Keratinocyte (primary cell): Measurements from ENCODE around the gene GMPR2. TPM values are rescaled to one million over a fixed set of nuclear protein-coding genes. Genes with fewer than 3 reads are reported as not detected.

Experiments used
- DNase-seq: peaks from one replicate; pipeline ENCODE4 v3.0.0-alpha.2; 2011; ENCODE audit warnings: low read depth, missing footprints, low spot score
- FAIRE-seq: peaks from 2 replicates; lab custom pipeline; 2011; peaks lifted over from hg19 to GRCh38; lab: Jason Lieb, UNC
- H2AFZ ChIP-seq: 2 replicates; pipeline ENCODE4 v1.6.0; 2012; ENCODE audit warnings: low read length, control low read depth, inconsistent platforms; ENCODE audit not compliant: control insufficient read depth
- H3K27ac ChIP-seq: 2 replicates; pipeline ENCODE4 v1.5.1; 2011; ENCODE audit warnings: low read length; ENCODE audit not compliant: control insufficient read depth, insufficient read depth
- H3K27me3 ChIP-seq: 3 replicates; pipeline ENCODE4 v1.6.0; 2011; ENCODE audit warnings: low read length; ENCODE audit not compliant: control insufficient read depth, insufficient read depth; ENCODE audit errors: extremely low read depth
- H3K36me3 ChIP-seq, 2 experiments: 2 replicates in 1 of 2; 3 replicates in 1 of 2; pipeline ENCODE4 v1.5.1; 2011; ENCODE audit warnings: low read length in 2 of 2, mild to moderate bottlenecking in 1 of 2; ENCODE audit not compliant: control insufficient read depth in 2 of 2, insufficient read depth in 2 of 2; ENCODE audit errors: extremely low read depth in 1 of 2
- H3K4me1 ChIP-seq: 3 replicates; pipeline ENCODE4 v1.5.1; 2011; ENCODE audit warnings: low read length; ENCODE audit not compliant: control insufficient read depth, insufficient read depth; ENCODE audit errors: extremely low read depth
- H3K4me2 ChIP-seq: 3 replicates; pipeline ENCODE4 v1.6.0; 2011; ENCODE audit warnings: low read depth, low read length; ENCODE audit not compliant: control insufficient read depth, insufficient read depth; ENCODE audit errors: extremely low read depth
- H3K4me3 ChIP-seq, 3 experiments: fragments of 200-600 bp in 1 of 3; sonication (generic) in 1 of 3; 2 replicates in 2 of 3; 3 replicates in 1 of 3; pipeline ENCODE4 v1.5.1; 2011 to 2016; ENCODE audit warnings: low read length in 3 of 3, mild to moderate bottlenecking in 3 of 3, control low read depth in 2 of 3, inconsistent platforms in 1 of 3, low read depth in 1 of 3, mixed read lengths in 1 of 3, mixed run types in 1 of 3, moderate library complexity in 1 of 3; ENCODE audit not compliant: control insufficient read depth in 2 of 3, insufficient read depth in 2 of 3; ENCODE audit errors: extremely low read depth in 1 of 3
- H3K79me2 ChIP-seq: 2 replicates; pipeline ENCODE4 v1.6.0; 2012; ENCODE audit warnings: low read length; ENCODE audit not compliant: control insufficient read depth, insufficient read depth
- H3K9ac ChIP-seq: 3 replicates; pipeline ENCODE4 v1.6.0; 2011; ENCODE audit warnings: low read length; ENCODE audit not compliant: control insufficient read depth, insufficient read depth; ENCODE audit errors: extremely low read depth
- H3K9me1 ChIP-seq: 3 replicates; pipeline ENCODE4 v1.6.0; 2011; ENCODE audit warnings: low read length; ENCODE audit not compliant: control insufficient read depth, insufficient read depth; ENCODE audit errors: extremely low read depth
- H3K9me3 ChIP-seq: 2 replicates; pipeline ENCODE4 v1.5.1; 2012; ENCODE audit warnings: low read depth, low read length; ENCODE audit not compliant: control insufficient read depth
- H4K20me1 ChIP-seq: 3 replicates; pipeline ENCODE4 v1.6.0; 2011; ENCODE audit warnings: low read length; ENCODE audit not compliant: control insufficient read depth, insufficient read depth; ENCODE audit errors: extremely low read depth
- EZH2 ChIP-seq: IDR thresholded peaks from one replicate; pipeline ENCODE4 v1.6.1; 2012; ENCODE audit warnings: inconsistent platforms, mild to moderate bottlenecking, low read length, moderate library complexity
- dilution Hi-C: fragments of 300-500 bp; cut with MboI; formaldehyde crosslinking; loops from one replicate; pipeline ENCODE4 v1.7.0; 2020; ENCODE audit warnings: low sequenced_read_pairs; ENCODE audit not compliant: extremely low pct_ligation_motif_present
- polyA plus RNA-seq, 5 experiments: library from polyadenylated mRNA; depleted of rRNA in 3 of 5; stranded (reverse) in 3 of 5; stranded (forward) in 1 of 5; unstranded in 1 of 5; fragments of >200 nt; gene quantifications; 1 replicate in 1 of 5; 2 replicates in 3 of 5; 3 replicates in 1 of 5; pipeline versions ENCODE4 v1.2.1 to v1.2.3, GENCODE V29; 2011 to 2012; ENCODE audit warnings: missing spikeins in 2 of 5, low read depth in 1 of 5, low replicate concordance in 1 of 5
- TF ChIP-seq, protein P1 (sequence below), 3 experiments: IDR thresholded peaks in 1 of 3; conservative IDR thresholded peaks in 1 of 3; optimal IDR thresholded peaks in 1 of 3; 2 replicates in 2 of 3; 3 replicates in 1 of 3; pipeline versions ENCODE3 to v1.5.1; 2011; ENCODE audit warnings: low read length in 3 of 3, mild to moderate bottlenecking in 3 of 3, moderate library complexity in 2 of 3, control low read depth in 1 of 3, inconsistent platforms in 1 of 3; ENCODE audit not compliant: insufficient read depth in 2 of 3; ENCODE audit errors: extremely low read depth in 1 of 3

Gene GMPR2
- polyA plus RNA-seq, 1 donor (not counting 4 experiments of a cell fraction or from before 2014, with no cell fraction given), result 84.6 TPM

DNA sequence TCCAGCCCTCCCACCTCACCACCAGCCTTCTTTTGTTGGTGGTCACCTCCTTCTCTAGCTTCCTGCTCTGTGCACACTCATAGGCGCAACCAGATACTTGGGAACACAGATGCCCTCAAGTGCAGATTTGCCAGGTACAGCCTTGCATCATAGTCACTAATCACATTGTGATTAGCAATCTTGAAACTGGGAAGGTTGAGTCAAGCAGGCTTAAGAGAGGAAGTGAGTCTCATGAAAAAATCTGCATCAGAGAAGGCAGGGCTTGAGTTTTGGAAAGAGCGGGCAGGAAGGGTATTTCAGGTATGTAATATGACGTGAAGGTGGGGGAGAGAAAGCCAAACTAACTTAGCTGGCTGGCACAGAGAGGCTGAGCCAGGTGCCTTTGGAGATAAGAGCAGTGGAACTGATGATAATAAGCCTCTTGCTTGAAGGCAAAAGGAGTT is 41.4 kb downstream of the GMPR2 start:
- DNase-seq (peak; percentile 95), FAIRE-seq (peak; percentile 90)
- dilution Hi-C loops, result no loop called here
- no peaks in the 10 kb centered on the region for H3K9me3 ChIP-seq
- no peak for TF ChIP-seq EZH2
- TF ChIP-seq, protein P1, sequence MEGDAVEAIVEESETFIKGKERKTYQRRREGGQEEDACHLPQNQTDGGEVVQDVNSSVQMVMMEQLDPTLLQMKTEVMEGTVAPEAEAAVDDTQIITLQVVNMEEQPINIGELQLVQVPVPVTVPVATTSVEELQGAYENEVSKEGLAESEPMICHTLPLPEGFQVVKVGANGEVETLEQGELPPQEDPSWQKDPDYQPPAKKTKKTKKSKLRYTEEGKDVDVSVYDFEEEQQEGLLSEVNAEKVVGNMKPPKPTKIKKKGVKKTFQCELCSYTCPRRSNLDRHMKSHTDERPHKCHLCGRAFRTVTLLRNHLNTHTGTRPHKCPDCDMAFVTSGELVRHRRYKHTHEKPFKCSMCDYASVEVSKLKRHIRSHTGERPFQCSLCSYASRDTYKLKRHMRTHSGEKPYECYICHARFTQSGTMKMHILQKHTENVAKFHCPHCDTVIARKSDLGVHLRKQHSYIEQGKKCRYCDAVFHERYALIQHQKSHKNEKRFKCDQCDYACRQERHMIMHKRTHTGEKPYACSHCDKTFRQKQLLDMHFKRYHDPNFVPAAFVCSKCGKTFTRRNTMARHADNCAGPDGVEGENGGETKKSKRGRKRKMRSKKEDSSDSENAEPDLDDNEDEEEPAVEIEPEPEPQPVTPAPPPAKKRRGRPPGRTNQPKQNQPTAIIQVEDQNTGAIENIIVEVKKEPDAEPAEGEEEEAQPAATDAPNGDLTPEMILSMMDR (optimal IDR thresholded peaks at IDR 0.05 in 1 of 3, IDR thresholded peaks at IDR 0.05 in 1 of 3, conservative IDR thresholded peaks at IDR 0.05 in 1 of 3; ENCODE audit: extremely low read depth in 1 of 3, insufficient read depth in 2 of 3, low read length in 3 of 3), result no peak
- peaks cover 2 to 6% of the 10 kb centered on the region in 2 experiments for H3K36me3 ChIP-seq
- peak overlapping the region; percentile 97 for H3K27ac ChIP-seq
- no peaks in the 10 kb centered on the region for H4K20me1 ChIP-seq
- no peaks in the 10 kb centered on the region for H3K27me3 ChIP-seq
- peak overlapping the region; percentile 51 for H2AFZ ChIP-seq
- H3K4me1 ChIP-seq, result peaks cover 48% of the 10 kb centered on the region
- no peaks in the 10 kb centered on the region for H3K9me1 ChIP-seq
- H3K79me2 ChIP-seq, result peaks cover 3% of the 10 kb centered on the region
- peak overlapping the region in 2 of 3 experiments; percentile 34 to 47 for H3K4me3 ChIP-seq
- peak overlapping the region; percentile 78 for H3K4me2 ChIP-seq
- peak overlapping the region; percentile 66 for H3K9ac ChIP-seq

DNA sequence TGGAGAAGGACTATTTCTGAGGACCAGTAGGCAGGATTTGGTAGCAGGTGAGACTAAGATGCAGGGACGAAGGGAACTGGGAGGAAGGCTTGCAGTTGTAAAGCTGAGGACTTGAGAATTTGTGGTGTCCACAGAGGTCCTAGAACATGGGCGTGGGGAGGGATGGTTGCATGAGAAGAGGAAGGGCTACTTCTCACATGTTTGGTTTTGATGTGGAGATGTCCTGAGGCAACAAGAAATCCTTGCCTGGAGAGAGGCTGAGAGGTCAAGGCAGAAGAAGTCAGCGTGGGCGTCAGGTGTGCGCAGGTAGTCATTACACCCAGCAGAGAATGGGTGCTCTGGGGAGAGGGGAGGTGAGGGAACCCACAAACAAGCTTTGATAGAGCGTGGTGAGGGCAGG is 44.3 kb downstream of the GMPR2 start:
- Histone ChIP-seq H3K27me3 (no peaks in the 10 kb centered on the region), H3K27ac (no peak overlapping the region), H3K4me3 (no peak overlapping the region), H3K79me2 (no peaks in the 10 kb centered on the region), H3K9me3 (no peaks in the 10 kb centered on the region), H3K9ac (no peak overlapping the region), H4K20me1 (no peaks in the 10 kb centered on the region), H2AFZ (no peak overlapping the region), H3K9me1 (no peaks in the 10 kb centered on the region), H3K4me1 (peaks cover 43% of the 10 kb centered on the region), H3K4me2 (no peak overlapping the region), H3K36me3 (no peaks in the 10 kb centered on the region)
- TF ChIP-seq, protein P1 (optimal IDR thresholded peaks at IDR 0.05 in 1 of 3, IDR thresholded peaks at IDR 0.05 in 1 of 3, conservative IDR thresholded peaks at IDR 0.05 in 1 of 3; ENCODE audit: extremely low read depth in 1 of 3, insufficient read depth in 2 of 3, low read length in 3 of 3), result no peak
- no peak for TF ChIP-seq EZH2
- FAIRE-seq, result no peak
- dilution Hi-C loops, result no loop called here
- no peak for DNase-seq
